Stimulated activated CD8-positive, alpha-beta memory T cell treated with anti-CD3 and anti-CD28 coated beads, Interleukin-15, amount 100 ng/mL, for 24 hours (primary cell): ENCODE results near the gene IFT20.
A peak's percentile ranks its signal among the peaks of the same experiment; 100 is the strongest.

Experiments used
- DNase-seq: peaks from one replicate; pipeline ENCODE4 v3.0.0-alpha.2; 2020; ENCODE audit warnings: low read depth

Gene IFT20, protein sequence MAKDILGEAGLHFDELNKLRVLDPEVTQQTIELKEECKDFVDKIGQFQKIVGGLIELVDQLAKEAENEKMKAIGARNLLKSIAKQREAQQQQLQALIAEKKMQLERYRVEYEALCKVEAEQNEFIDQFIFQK

GRCh38 chr17:28335201-28335958, at the start of gene IFT20, which contains the start of gene TNFAIP1:
IFT20 (minus strand) TSS chr17:28335472; CDS start chr17:28331985, 3,487 bp downstream.
TNFAIP1 (plus strand) TSS chr17:28335761; CDS start chr17:28339522, 3,761 bp downstream.
- peak; percentile 82 for DNase-seq

GRCh38 chr17:28385037-28385400, 49.7 kb upstream of the IFT20 start:
- DNase-seq, result no peak

- DNase-seq, result no peak
Observed at GRCh38 chr17:28384281-28385036, 49.2 kb upstream of the IFT20 start.

- DNase-seq, result no peak
Observed at GRCh38 chr17:28381141-28381825, 46.0 kb upstream of the IFT20 start.

GRCh38 chr17:28379814-28380801, 44.8 kb upstream of the IFT20 start:
- no peak for DNase-seq

DNA sequence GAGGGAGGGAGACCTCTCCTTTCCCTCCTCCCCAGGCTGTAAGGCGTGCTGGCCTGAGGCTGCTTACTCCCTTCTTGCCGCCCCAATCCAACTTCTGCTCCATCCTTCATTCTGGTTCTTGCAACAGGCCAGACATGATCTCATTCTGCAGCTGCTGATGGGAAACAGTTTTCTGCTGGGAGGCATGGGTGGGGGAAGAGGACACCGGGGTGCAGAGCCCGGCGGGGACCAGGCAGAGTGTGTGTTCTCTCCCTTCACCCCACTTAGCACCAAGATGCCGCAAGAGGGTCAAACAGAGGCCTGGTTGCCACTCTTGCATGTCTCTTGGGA, 37.6 kb upstream of the IFT20 start:
- DNase-seq, result no peak

DNA sequence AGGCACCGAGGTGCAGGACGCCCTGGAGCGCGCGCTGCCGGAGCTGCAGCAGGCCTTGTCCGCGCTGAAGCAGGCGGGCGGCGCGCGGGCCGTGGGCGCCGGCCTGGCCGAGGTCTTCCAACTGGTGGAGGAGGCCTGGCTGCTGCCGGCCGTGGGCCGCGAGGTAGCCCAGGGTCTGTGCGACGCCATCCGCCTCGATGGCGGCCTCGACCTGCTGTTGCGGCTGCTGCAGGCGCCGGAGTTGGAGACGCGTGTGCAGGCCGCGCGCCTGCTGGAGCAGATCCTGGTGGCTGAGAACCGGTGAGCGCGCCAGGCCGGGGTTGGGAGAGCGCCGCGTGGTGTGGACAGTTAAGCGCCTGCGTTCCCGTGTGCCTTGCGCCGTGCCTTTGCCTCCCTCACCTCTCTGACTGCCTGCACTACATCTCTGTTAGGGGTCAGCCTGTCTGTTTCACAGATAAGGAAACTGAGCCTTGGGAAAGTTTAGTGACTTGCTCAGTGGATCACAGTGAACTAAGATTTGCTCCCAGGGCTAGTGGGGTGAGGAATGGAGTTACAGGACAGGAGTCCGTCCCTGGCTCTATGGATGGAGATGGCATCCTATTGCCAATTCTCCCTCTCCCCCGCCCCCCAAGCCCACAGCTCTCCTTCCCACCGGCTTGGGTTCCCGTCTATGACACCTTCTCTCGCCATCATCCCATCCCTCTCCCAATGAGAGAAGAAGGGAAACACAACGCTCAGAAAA, 37.1 kb upstream of the IFT20 start:
- no peak for DNase-seq

GRCh38 chr17:28371245-28372202, 36.3 kb upstream of the IFT20 start, which contains the start of gene SARM1:
SARM1 (plus strand) TSS chr17:28371694; CDS start chr17:28372033, 339 bp downstream.
- DNase-seq, result peak; percentile 60

GRCh38 chr17:28370744-28371103, 35.5 kb upstream of the IFT20 start:
- DNase-seq, result no peak

DNA sequence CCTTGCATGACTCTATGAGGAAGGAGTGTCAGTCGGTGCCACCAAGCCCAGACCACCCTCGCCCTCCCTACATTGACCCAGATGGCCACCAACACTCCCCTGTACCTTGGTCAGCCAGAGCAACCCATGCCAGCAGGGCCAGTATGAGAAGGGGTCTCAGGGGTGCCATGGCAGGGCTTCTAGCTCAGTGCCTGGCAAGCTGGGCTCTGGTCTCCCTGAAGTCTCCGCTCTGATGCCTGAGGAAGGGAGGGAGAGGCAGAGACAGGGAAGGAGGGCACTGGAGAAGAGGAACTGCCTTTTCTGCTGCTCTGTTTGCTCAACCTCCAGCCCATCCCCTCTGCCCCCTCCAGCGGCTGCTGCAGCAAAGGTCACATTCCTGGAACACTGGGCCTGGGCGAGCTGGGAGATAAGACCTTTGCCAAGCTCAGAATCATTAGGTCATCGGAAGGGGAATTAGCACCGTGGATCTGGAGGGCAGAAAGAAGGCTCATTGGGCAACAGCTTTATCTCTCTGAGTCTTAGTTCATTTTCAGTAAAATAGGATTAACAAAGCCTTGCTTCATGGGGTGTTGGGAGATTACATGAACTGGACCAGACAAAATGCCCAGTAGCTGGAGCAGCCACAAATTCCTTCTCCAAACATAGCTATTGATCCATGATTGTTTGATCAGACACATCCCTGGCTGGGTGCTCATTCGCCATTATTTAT, 34.9 kb upstream of the IFT20 start, which contains the start of gene VTN:
VTN (minus strand) TSS at position 273 of the 709 bp plus-strand sequence; CDS start at position 169, 104 bp downstream.
- no peak for DNase-seq

DNA sequence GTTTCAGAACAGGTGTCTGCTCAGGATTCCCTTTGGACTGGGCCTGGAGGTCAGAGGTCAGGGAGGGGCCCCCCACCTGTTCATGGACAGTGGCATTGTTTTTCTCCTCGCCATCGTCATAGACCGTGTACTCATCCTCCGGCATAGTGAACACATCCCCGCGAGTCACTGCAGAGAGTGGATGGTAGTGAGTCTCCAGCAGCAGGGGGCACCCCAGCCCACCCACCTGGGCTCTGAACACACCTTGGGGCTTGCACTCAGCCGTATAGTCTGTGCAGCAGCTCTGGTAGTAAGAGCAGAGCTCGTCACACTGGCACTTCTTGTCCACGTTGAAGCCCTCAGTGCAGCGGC, 34.4 kb upstream of the IFT20 start:
- no peak for DNase-seq

- DNase-seq, result no peak
Observed at GRCh38 chr17:28368915-28369683, 33.8 kb upstream of the IFT20 start.

DNA sequence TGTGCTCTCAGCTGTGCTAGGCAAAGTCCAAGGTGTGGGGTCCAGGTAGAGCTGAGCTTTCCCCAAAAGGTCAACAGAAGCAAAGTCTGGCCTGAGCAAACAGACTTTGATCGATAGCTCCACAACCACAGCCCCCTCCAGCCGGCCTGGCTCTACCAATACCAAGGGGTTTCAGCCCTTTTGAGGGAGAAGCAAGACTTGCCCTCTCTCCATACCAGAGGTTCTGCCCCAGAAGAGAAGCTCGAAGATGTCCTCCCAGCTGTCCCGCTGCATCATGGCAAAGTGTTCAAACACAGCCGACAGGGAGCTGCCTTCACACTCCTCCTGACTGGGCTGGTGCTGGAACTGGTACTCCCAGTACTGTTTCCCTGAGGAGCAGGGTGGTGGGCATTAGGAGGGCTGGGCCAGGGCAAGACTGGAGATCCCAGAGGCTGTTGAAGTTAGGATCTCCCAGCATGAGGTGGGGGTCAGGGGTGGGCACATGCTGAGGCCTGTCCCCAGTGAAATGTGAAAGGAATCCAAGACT, 33.1 kb upstream of the IFT20 start:
- no peak for DNase-seq

- DNase-seq, result no peak
Observed at GRCh38 chr17:28367641-28368305, 32.5 kb upstream of the IFT20 start.

GRCh38 chr17:28366605-28367004, 31.3 kb upstream of the IFT20 start:
- no peak for DNase-seq

GRCh38 chr17:28365487-28365886, 30.2 kb upstream of the IFT20 start:
- DNase-seq, result no peak
